OCI-LY1 (cell line): ENCODE results near the gene KDM4B.

Source experiments
- H2AFZ ChIP-seq: fragments of 200-600 bp; sonication (generic), shearing (Covaris generic); 2 replicates; pipeline ENCODE4 v1.6.0; 2014; ENCODE audit warnings: antibody characterized with exemption, mild to moderate bottlenecking, low read length
- H3F3A ChIP-seq: fragments of 200-600 bp; sonication (generic), shearing (Covaris generic); 2 replicates; pipeline ENCODE4 v1.6.0; 2014; ENCODE audit warnings: mild to moderate bottlenecking, antibody characterized with exemption, low read length, moderate library complexity; ENCODE audit not compliant: insufficient read depth
- H3K27ac ChIP-seq: fragments of 200-600 bp; sonication (generic); 2 replicates; pipeline ENCODE4 v1.5.1; 2014; ENCODE audit warnings: low read length, mixed run types, mild to moderate bottlenecking, low read depth; ENCODE audit not compliant: poor library complexity, severe bottlenecking
- H3K27me3 ChIP-seq: fragments of 200-600 bp; sonication (generic); 2 replicates; pipeline ENCODE4 v1.6.0; 2014; ENCODE audit warnings: antibody characterized with exemption, mild to moderate bottlenecking, low read length, moderate library complexity; ENCODE audit not compliant: insufficient read depth
- H3K36me3 ChIP-seq: fragments of 200-600 bp; sonication (generic); 2 replicates; pipeline ENCODE4 v1.6.1; 2014; ENCODE audit warnings: mild to moderate bottlenecking, antibody characterized with exemption, low read length, moderate library complexity, mixed read lengths; ENCODE audit not compliant: insufficient read depth
- H3K4me1 ChIP-seq: fragments of 200-600 bp; sonication (generic); 2 replicates; pipeline ENCODE4 v1.5.1; 2014; ENCODE audit warnings: mild to moderate bottlenecking, low read length, moderate library complexity; ENCODE audit not compliant: insufficient read depth, severe bottlenecking
- H3K4me2 ChIP-seq: fragments of 200-600 bp; sonication (generic), shearing (Covaris generic); 2 replicates; pipeline ENCODE4 v1.6.1; 2014; ENCODE audit warnings: low read length
- H3K4me3 ChIP-seq: fragments of 200-600 bp; sonication (generic); 2 replicates; pipeline ENCODE4 v1.5.1; 2014; ENCODE audit warnings: low read length, low read depth, mild to moderate bottlenecking, mixed read lengths; ENCODE audit not compliant: poor library complexity, severe bottlenecking
- H3K79me2 ChIP-seq: fragments of 200-600 bp; shearing (Covaris generic); 2 replicates; pipeline ENCODE4 v1.6.1; 2016; ENCODE audit warnings: mixed run types, low read length, mixed read lengths; ENCODE audit not compliant: insufficient read depth
- H3K9ac ChIP-seq: fragments of 200-600 bp; sonication (generic), shearing (Covaris generic); 2 replicates; pipeline ENCODE4 v1.6.1; 2014; ENCODE audit warnings: mild to moderate bottlenecking, low read length, mixed read lengths
- H3K9me2 ChIP-seq: fragments of 200-600 bp; sonication (generic), shearing (Covaris generic); 2 replicates; pipeline ENCODE4 v1.6.1; 2014; ENCODE audit warnings: low read depth, mild to moderate bottlenecking, low read length, mixed read lengths
- H3K9me3 ChIP-seq: fragments of 200-600 bp; shearing (Covaris generic); 2 replicates; pipeline ENCODE4 v1.6.1; 2014; ENCODE audit warnings: low read length, mixed read lengths
- H4K20me1 ChIP-seq: fragments of 200-600 bp; sonication (generic), shearing (Covaris generic); 2 replicates; pipeline ENCODE4 v1.6.0; 2016; ENCODE audit warnings: mild to moderate bottlenecking, low read length; ENCODE audit not compliant: insufficient read depth
- CTCF ChIP-seq: fragments of 200-600 bp; sonication (generic), shearing (Covaris generic); IDR thresholded peaks from 2 replicates; pipeline ENCODE4 v1.5.1; 2017; ENCODE audit warnings: mild to moderate bottlenecking, antibody characterized with exemption, low read length, moderate library complexity, mixed read lengths
- EZH2 ChIP-seq: fragments of 200-600 bp; sonication (generic), shearing (Covaris generic); IDR thresholded peaks from 2 replicates; pipeline ENCODE4 v1.8.0; 2017; ENCODE audit warnings: borderline replicate concordance, mixed run types, mild to moderate bottlenecking, antibody characterized with exemption, low read length, moderate library complexity, mixed read lengths

The KDM4B gene

GRCh38 chr19:5132206-5132560 is 163.3 kb downstream of the KDM4B start:
- Histone ChIP-seq H3F3A (no peaks in the 10 kb centered on the region), H2AFZ (no peak overlapping the region), H4K20me1 (no peaks in the 10 kb centered on the region), H3K4me1 (peaks cover 45% of the 10 kb centered on the region), H3K36me3 (peaks cover 3% of the 10 kb centered on the region; the same call in 1 of the 2 replicates), H3K4me3 (no peak overlapping the region), H3K4me2 (no peak overlapping the region), H3K27me3 (no peaks in the 10 kb centered on the region), H3K9me2 (no peaks in the 10 kb centered on the region), H3K9ac (no peak overlapping the region), H3K9me3 (no peaks in the 10 kb centered on the region), H3K79me2 (no peaks in the 10 kb centered on the region), H3K27ac (peak overlapping the region; percentile 64)
- no peak for TF ChIP-seq CTCF
- no peak for TF ChIP-seq EZH2

GRCh38 chr19:5132698-5133651 is 164.1 kb downstream of the KDM4B start:
- Histone ChIP-seq H3F3A (no peaks in the 10 kb centered on the region), H3K4me2 (no peak overlapping the region), H3K36me3 (peaks cover 9% of the 10 kb centered on the region; the same call in 1 of the 2 replicates), H3K27ac (no peak overlapping the region), H3K79me2 (no peaks in the 10 kb centered on the region), H3K9me2 (no peaks in the 10 kb centered on the region), H3K4me3 (no peak overlapping the region), H3K9me3 (no peaks in the 10 kb centered on the region), H4K20me1 (no peaks in the 10 kb centered on the region), H3K9ac (no peak overlapping the region), H3K4me1 (peaks cover 37% of the 10 kb centered on the region), H2AFZ (no peak overlapping the region), H3K27me3 (no peaks in the 10 kb centered on the region)
- TF ChIP-seq CTCF (no peak), EZH2 (no peak)

GRCh38 chr19:5133986-5134595 is 165.2 kb downstream of the KDM4B start:
- Histone ChIP-seq H3K4me2 (no peak overlapping the region), H3K79me2 (no peaks in the 10 kb centered on the region), H3K27me3 (no peaks in the 10 kb centered on the region), H3K9ac (no peak overlapping the region), H3F3A (no peaks in the 10 kb centered on the region), H3K4me1 (peaks cover 34% of the 10 kb centered on the region), H3K27ac (no peak overlapping the region), H3K9me3 (no peaks in the 10 kb centered on the region), H3K36me3 (peaks cover 20% of the 10 kb centered on the region; the same call in 1 of the 2 replicates), H2AFZ (no peak overlapping the region), H4K20me1 (no peaks in the 10 kb centered on the region), H3K9me2 (no peaks in the 10 kb centered on the region), H3K4me3 (no peak overlapping the region)
- TF ChIP-seq EZH2 = no peak
- no peak for TF ChIP-seq CTCF
